ENCODE results near the gene DMRTA2.

The DMRTA2 gene

DNA sequence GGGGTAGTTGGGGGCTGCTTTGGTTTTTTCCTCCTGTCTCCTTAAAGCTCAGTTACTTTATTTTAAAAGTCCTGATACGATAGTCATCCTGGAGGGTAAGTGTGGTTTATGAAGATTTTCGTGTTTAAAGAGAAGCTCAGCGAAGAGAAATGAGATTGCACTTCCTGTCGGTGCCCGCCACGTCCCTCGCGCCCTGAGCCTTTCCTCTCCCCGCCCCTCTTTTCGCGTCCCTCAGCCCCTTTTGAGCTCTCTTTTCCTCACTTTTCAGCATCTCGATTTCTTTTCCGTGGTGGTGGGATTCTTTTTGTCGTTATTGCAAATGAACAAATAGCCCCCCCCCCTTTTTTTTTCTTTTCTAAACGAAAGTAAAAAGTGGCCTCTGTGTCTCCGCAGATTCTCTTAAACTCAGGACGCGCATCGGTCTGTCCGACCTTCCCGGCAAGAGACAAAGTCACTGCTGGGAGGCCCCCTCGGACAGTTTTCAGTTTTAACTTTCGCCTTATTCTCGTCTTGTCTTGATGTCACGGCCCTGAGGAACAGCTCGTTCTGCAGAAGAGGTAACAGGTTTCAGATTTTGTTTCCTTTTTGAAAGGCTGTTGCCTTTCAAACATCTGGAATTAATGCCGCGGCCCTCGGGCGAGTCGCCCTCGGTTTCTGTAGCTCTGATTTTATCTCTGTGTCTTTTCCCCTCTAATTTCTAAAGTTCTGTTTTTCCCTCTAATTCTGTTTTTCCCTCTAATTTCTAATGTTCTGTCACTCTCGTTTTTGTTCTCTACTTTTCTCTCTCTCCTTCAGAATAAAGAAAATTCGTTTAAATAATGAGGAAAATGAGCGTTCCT lies 1.0 kb upstream of the DMRTA2 start:
- DNase-seq (ENCODE audit: extremely low read depth, low read depth), result no peak
- peak overlapping the region; percentile 34 for H3K4me3 ChIP-seq (replicated peaks; ENCODE audit: low read depth, low read length)
- no peak for TF ChIP-seq CTCF (IDR thresholded peaks at IDR 0.05; ENCODE audit: low read depth, low read length, missing control alignments)

GRCh38 chr1:50423670-50424000 lies 392 bp upstream of the DMRTA2 start:
- DNase-seq (ENCODE audit: extremely low read depth, low read depth), result no peak
- H3K4me3 ChIP-seq (replicated peaks; ENCODE audit: low read depth, low read length), result peak overlapping the region; percentile 20

DNA sequence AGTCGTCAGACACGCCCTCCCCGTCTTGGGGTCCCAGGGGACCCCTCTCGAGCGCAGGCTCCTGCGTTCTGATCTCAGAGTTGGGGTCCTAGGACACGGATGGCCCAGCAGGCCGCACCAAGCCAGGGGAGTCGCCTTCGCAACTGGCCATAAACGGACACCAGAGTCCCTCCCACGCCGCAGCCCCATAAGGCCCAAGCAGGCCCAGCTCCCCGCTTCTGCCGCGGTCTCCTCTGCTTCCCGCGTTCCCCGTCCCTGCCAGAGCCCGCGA lies 633 bp downstream of the DMRTA2 start:
- no peak for TF ChIP-seq CTCF (IDR thresholded peaks at IDR 0.05; ENCODE audit: low read depth, low read length, missing control alignments)
- no peak for DNase-seq (ENCODE audit: extremely low read depth, low read depth)
- no peak overlapping the region for H3K4me3 ChIP-seq (replicated peaks; ENCODE audit: low read depth, low read length)

More at GRCh38 chr1:50423670-50424000, 392 bp upstream of the DMRTA2 start:
- no peak for TF ChIP-seq CTCF (IDR thresholded peaks at IDR 0.05; ENCODE audit: low read depth, low read length, missing control alignments)

- H3K4me3 ChIP-seq (replicated peaks; ENCODE audit: low read depth, low read length), result no peak overlapping the region
- DNase-seq (ENCODE audit: extremely low read depth, low read depth), result no peak
- TF ChIP-seq CTCF (IDR thresholded peaks at IDR 0.05; ENCODE audit: low read depth, low read length, missing control alignments), result no peak
These were observed 1.2 kb downstream of the DMRTA2 start for GRCh38 chr1:50421768-50422674.

DNA sequence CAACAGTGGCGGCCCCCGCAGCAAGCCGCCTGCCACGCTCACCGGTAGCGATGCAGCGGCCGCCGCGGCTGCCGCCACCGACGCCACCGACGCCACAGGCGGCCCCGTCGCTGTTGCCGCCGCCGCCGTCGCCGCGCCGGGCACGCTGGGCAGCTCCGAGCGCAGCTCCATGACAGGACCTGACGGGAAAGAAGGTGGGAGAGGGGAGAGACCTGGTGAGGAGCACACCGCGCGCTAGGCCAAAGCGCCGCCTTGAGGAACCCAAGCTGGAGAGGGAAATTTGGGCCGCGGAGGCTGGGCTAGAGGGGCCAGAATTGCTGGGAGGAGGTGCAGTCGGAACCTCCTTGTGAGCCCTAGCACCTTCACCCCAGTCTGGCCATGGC lies 1.9 kb downstream of the DMRTA2 start:
- no peak for TF ChIP-seq CTCF (IDR thresholded peaks at IDR 0.05; ENCODE audit: low read depth, low read length, missing control alignments)
- no peak for DNase-seq (ENCODE audit: extremely low read depth, low read depth)
- H3K4me3 ChIP-seq (replicated peaks; ENCODE audit: low read depth, low read length), result no peak overlapping the region

GRCh38 chr1:50420689-50421365 lies 2.4 kb downstream of the DMRTA2 start:
- no peak for DNase-seq (ENCODE audit: extremely low read depth, low read depth)
- TF ChIP-seq CTCF (IDR thresholded peaks at IDR 0.05; ENCODE audit: low read depth, low read length, missing control alignments), result no peak
- no peak overlapping the region for H3K4me3 ChIP-seq (replicated peaks; ENCODE audit: low read depth, low read length)

Measured in HFF-Myc (cell line).